Natural killer cell (primary cell): ENCODE data around the gene GASK1B. TPM values are rescaled to one million over a fixed set of nuclear protein-coding genes. Genes with fewer than 3 reads are reported as not detected.

Source experiments
- ATAC-seq, 3 donors: fragments of 150-1000 bp in 2 of 3; fragments of 200-7000 bp in 1 of 3; cut with Tn5 transposase; 1 replicate in 1 of 3; 2 replicates in 2 of 3; pipeline ENCODE4 v1.10.0; 2021; ENCODE audit warnings: mild to moderate bottlenecking in 2 of 3, moderate library complexity in 2 of 3
- DNase-seq, 2 donors: peaks; one replicate each; pipeline versions ENCODE4 v3.0.0 to v3.0.0-alpha.2; 2013 to 2021; ENCODE audit warnings: mixed read lengths in 1 of 2
- H3K27ac ChIP-seq: one replicate; pipeline ENCODE4 v1.5.1; 2013; ENCODE audit warnings: mild to moderate bottlenecking, low read length
- H3K27me3 ChIP-seq: one replicate; pipeline ENCODE4 v1.6.1; 2013; ENCODE audit warnings: low read length; ENCODE audit not compliant: control insufficient read depth, insufficient read depth
- H3K36me3 ChIP-seq: one replicate; pipeline ENCODE4 v1.6.1; 2013; ENCODE audit warnings: low read length; ENCODE audit not compliant: control insufficient read depth, insufficient read depth
- H3K4me1 ChIP-seq: one replicate; pipeline ENCODE4 v1.6.1; 2013; ENCODE audit warnings: low read length; ENCODE audit not compliant: control insufficient read depth, insufficient read depth
- H3K4me3 ChIP-seq: one replicate; pipeline ENCODE4 v1.5.1; 2013; ENCODE audit warnings: low read length
- H3K9me3 ChIP-seq: one replicate; pipeline ENCODE4 v1.6.1; 2013; ENCODE audit warnings: low read length; ENCODE audit not compliant: control insufficient read depth, insufficient read depth
- H3K27ac Mint-ChIP-seq, 2 donors: one replicate each; pipeline ENCODE4 v1.8.0; 2022; ENCODE audit warnings: mild to moderate bottlenecking in 2 of 2, mixed read lengths in 2 of 2, moderate library complexity in 1 of 2
- H3K27me3 Mint-ChIP-seq, 2 donors: one replicate each; pipeline ENCODE4 v1.8.0; 2022; ENCODE audit warnings: low read depth in 2 of 2, mixed read lengths in 2 of 2
- H3K36me3 Mint-ChIP-seq: one replicate; pipeline ENCODE4 v1.8.0; 2022; ENCODE audit warnings: mixed read lengths
- H3K4me1 Mint-ChIP-seq, 2 donors: one replicate each; pipeline ENCODE4 v1.8.0; 2022; ENCODE audit warnings: mixed read lengths in 2 of 2
- H3K4me3 Mint-ChIP-seq: one replicate; pipeline ENCODE4 v1.8.0; 2022; ENCODE audit warnings: mild to moderate bottlenecking, moderate library complexity, mixed read lengths
- H3K9me3 Mint-ChIP-seq, 2 donors: one replicate each; pipeline ENCODE4 v1.8.0; 2022; ENCODE audit warnings: mixed read lengths in 2 of 2
- CTCF ChIP-seq: fragments of 200-600 bp; IDR thresholded peaks from one replicate; pipeline ENCODE4 v1.8.0; 2022; ENCODE audit warnings: antibody characterized with exemption
- WGBS: methylation state at CpG from one replicate; pipeline ENCODE4 v1.1.7; 2013; ENCODE audit warnings: missing lambda C conversion rate; ENCODE audit not compliant: insufficient coverage; 5-methylcytosine and 5-hydroxymethylcytosine counted together
- intact Hi-C: fragments of 100-400 bp; cut with micrococcal nuclease; formaldehyde crosslinking; loops from one replicate; pipeline ENCODE4 v1.14.2; 2022
- total RNA-seq, 4 donors: library from RNA; stranded (reverse); fragments of 120-200 nt in 1 of 4; gene quantifications; one replicate each; pipeline versions ENCODE4 v1.2.3 to v1.2.4, GENCODE V29; 2013 to 2022

GASK1B gene
- total RNA-seq, 3 donors from 2014 or later (not counting 1 experiment from before 2014, with no cell fraction given), result 0.31 to 2.0 (median 1.1) TPM

GRCh38 chr4:158161551-158162354 is 11.1 kb downstream of the GASK1B start:
- intact Hi-C loops, result no loop called here
- DNase-seq, result peak in 1 of 2 donors; percentile 2
- Mint-ChIP-seq H3K27ac (no peak overlapping the region), H3K27me3 (no peaks in the 10 kb centered on the region), H3K36me3 (no peaks in the 10 kb centered on the region), H3K4me1 (no peaks in the 10 kb centered on the region), H3K9me3 (no peaks in the 10 kb centered on the region), H3K4me3 (no peak overlapping the region)
- Histone ChIP-seq H3K4me3 (no peak overlapping the region), H3K36me3 (no peaks in the 10 kb centered on the region), H3K9me3 (no peaks in the 10 kb centered on the region), H3K27me3 (no peaks in the 10 kb centered on the region), H3K4me1 (no peaks in the 10 kb centered on the region), H3K27ac (no peak overlapping the region)
- ATAC-seq, result peak in 1 of 3 donors; percentile 49
- WGBS, result 39% methylated on average over 6 of the region's 6 CpGs
- no peak for TF ChIP-seq CTCF

- TF ChIP-seq CTCF, result no peak
- Mint-ChIP-seq H3K9me3 (no peaks in the 10 kb centered on the region), H3K27ac (no peak overlapping the region), H3K27me3 (no peaks in the 10 kb centered on the region), H3K36me3 (no peaks in the 10 kb centered on the region), H3K4me3 (no peak overlapping the region), H3K4me1 (no peaks in the 10 kb centered on the region)
- H3K4me3 ChIP-seq, result no peak overlapping the region
- H3K36me3 ChIP-seq, result no peaks in the 10 kb centered on the region
- H3K9me3 ChIP-seq, result no peaks in the 10 kb centered on the region
- ATAC-seq, result no peak
- DNase-seq, result no peak
- intact Hi-C loops, result no loop called here
- WGBS, result 82% methylated on average over 4 of the region's 4 CpGs
- H3K27ac ChIP-seq, result no peak overlapping the region
- H3K4me1 ChIP-seq, result no peaks in the 10 kb centered on the region
- H3K27me3 ChIP-seq, result no peaks in the 10 kb centered on the region
These were observed 13.1 kb downstream of the GASK1B start for GRCh38 chr4:158159718-158160094.

GRCh38 chr4:158159054-158159717 is 13.6 kb downstream of the GASK1B start:
- H3K36me3 Mint-ChIP-seq, result no peaks in the 10 kb centered on the region
- Histone ChIP-seq H3K36me3 (no peaks in the 10 kb centered on the region), H3K27ac (no peak overlapping the region), H3K4me3 (no peak overlapping the region), H3K4me1 (no peaks in the 10 kb centered on the region), H3K27me3 (no peaks in the 10 kb centered on the region), H3K9me3 (no peaks in the 10 kb centered on the region)
- no peaks in the 10 kb centered on the region for H3K27me3 Mint-ChIP-seq
- intact Hi-C loops, result no loop called here
- ATAC-seq, result no peak
- no peak for TF ChIP-seq CTCF
- 86% methylated on average over 2 of the region's 3 CpGs for WGBS
- DNase-seq, result no peak
- H3K9me3 Mint-ChIP-seq, result no peaks in the 10 kb centered on the region
- no peak overlapping the region for H3K27ac Mint-ChIP-seq
- H3K4me1 Mint-ChIP-seq, result no peaks in the 10 kb centered on the region
- no peak overlapping the region for H3K4me3 Mint-ChIP-seq
